GM19043 (cell line): ENCODE results near the gene ASPM.
"Not testable (repeated sequence)": the region's sequence is repeated elsewhere in the genome, so short reads cannot be mapped to it uniquely, and the experiment has no call there.

Experiments used
- ATAC-seq: cut with Tn5 transposase; IDR thresholded peaks from one replicate; pipeline ENCODE4 v1.9.1; 2021; ENCODE audit warnings: low read depth; ENCODE audit not compliant: unreplicated experiment

ASPM gene

GRCh38 chr1:197149340-197149739 is 2.9 kb upstream of the ASPM start:
- ATAC-seq: no peak

DNA sequence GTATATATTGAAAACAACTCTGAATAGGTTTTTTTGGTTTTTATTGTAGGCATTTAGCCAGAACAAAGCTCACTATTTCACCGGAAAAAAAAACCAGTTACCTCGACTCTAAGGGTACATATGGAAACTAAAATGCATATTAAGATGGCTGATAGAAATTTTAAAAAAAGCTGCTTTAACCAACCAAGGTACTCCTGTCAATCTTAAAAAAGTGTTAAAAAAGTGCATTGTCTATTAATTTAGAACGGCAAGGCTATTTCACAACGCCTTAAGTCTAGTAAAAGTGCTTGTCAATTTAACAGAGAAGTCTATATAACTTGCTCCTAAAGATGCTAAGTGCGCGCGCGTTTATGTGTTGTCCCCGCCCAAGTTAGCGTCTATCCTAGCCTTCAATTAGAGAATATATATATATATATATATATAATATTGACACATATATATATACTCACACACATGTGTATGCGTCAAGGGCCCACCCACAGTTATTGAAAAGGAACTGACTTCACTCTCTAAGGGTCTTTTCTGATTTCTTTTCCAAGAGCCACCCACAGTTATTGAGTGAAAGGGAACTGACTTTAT is 934 bp downstream of the ASPM start:
- no peak for ATAC-seq

- no peak for ATAC-seq
Measured at GRCh38 chr1:197144570-197145325, 1.7 kb downstream of the ASPM start.

- ATAC-seq: no peak
Measured at GRCh38 chr1:197143276-197143675, 3.2 kb downstream of the ASPM start.

- ATAC-seq: no peak
Measured at GRCh38 chr1:197141575-197141974, 4.9 kb downstream of the ASPM start.

- ATAC-seq: no peak
Measured at GRCh38 chr1:197140121-197140520, 6.3 kb downstream of the ASPM start.

DNA sequence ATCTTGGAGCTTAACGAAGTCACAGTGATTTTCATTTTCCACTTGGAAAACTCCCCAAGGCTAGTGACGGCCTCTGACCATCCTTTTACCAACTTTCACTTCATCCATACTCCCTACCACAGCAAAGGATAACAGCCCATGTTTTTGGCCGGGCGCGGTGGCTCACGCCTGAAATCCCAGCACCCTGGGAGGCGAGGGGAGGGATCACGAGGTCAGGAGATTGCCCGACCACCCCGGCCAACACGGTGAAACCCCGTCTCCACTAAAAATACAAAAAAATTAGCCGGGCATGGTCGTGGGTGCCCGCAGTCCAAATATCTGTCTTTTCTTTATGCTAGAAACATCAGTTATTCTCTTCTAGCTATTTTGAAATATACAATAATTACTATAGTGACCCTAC is 7.3 kb downstream of the ASPM start:
- ATAC-seq: no peak

GRCh38 chr1:197137322-197137721 is 9.1 kb downstream of the ASPM start:
- ATAC-seq: no peak

- ATAC-seq: no peak
Measured at GRCh38 chr1:197130677-197131304, 15.7 kb downstream of the ASPM start.

- no peak for ATAC-seq
Measured at GRCh38 chr1:197129698-197130097, 16.8 kb downstream of the ASPM start.

DNA sequence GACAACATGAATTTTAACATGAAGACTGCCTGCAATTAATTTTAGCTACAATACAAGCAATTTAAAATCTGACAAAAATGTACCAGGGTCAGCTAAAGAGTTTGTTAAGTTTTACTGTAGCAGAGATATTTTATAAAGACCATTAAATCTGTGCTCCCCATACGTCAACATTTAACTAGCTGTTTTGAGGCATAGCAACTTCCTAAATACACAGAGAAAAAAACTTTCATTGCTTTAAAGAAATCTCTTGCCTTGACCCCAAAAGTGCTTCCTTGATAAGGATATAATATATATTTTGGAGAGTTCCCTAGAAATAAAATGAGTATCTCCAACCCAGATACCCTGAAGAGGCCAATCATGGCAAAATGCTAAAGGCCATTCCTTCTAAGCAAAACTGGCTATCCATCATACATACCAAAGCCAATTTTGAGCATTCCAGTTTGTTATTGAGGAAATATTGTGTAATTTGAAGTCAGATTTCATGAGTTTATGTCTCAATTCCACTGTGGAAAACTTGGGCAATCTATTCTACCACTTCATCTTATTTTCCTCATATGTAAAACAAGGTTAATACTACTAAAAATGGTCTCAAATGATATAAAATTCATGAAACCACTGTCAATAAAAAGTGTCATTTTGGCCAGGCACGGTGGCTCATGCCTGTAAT is 19.1 kb downstream of the ASPM start:
- ATAC-seq: no peak

DNA sequence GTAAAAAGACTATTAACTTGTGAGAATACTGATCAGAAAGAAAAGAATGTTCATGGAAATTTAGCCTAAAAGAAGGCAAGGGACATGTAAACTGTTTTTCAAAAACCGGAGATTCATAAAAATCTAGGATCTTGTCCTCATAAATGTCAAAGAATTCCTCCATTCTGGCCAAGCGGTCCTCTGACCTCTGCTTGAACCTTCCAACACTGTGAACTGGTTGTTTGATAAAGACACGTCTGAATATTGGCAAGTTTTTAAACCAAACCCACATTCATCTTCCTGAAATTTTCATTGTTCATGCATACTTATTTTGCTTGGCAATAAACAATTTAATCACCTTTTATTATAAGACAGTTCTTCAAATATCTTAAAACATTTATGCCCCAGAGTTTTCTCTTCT is 19.8 kb downstream of the ASPM start:
- no peak for ATAC-seq

GRCh38 chr1:197124376-197124775 is 22.1 kb downstream of the ASPM start:
- no peak for ATAC-seq

- no peak for ATAC-seq
Measured at GRCh38 chr1:197116156-197116555, 30.3 kb downstream of the ASPM start.

DNA sequence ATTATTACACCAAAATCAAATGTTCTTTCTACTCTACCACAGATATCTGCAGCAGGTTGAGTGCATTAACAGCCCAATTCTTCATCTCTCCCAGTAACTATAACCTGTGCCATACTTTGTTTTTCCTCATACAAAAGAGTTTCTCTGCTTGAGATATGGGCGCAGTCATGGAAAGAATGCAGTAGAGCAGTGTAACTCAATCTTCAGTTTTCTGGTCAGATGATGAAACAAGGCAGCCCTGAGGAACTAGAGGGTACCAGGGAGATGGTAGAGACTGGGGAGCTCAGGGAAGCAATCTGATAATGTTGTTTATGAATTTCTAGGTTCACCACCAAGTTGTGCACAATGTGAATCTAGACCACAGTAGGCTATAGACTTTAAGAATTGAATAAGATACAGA is 39.6 kb downstream of the ASPM start:
- no peak for ATAC-seq

DNA sequence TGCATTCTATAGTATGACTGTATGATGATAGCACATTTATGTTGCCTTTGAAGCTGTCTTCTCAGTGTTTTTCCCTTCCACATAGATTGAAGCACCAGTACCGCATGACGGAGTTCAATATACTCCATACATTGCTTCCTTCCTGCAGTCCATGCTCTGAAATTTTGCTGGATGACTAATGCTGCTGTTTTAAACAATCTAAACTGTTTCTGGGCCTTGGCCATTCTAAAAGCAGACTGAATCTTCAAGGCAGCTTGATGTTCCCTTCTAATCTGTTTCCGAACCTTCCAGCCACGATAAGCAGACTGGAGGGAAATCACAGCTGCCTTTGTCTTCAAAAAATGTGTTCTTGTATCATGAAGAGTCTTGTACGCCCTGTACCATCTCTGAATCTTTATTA is 43.2 kb downstream of the ASPM start:
- no peak for ATAC-seq

GRCh38 chr1:197101978-197102377 is 44.5 kb downstream of the ASPM start:
- no peak for ATAC-seq

DNA sequence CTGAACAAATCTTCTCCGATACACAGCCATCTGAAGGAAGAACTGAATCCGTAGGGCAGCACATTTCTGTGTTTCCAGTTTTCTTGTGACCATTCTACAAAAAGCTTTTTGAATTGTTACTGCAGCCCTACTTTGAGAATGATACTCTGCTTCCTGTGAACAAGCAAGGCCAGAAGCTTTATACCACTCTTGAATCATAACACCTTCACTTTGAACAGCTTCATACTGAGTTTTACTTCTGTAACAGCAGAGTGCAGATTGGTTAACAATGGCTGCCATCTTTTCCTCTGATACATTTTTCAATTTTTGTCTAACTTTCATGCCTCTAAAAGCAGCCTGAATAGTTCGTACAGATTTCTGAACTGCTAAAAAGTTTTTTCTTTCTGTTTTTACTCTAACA is 45.8 kb downstream of the ASPM start:
- ATAC-seq: no peak

DNA sequence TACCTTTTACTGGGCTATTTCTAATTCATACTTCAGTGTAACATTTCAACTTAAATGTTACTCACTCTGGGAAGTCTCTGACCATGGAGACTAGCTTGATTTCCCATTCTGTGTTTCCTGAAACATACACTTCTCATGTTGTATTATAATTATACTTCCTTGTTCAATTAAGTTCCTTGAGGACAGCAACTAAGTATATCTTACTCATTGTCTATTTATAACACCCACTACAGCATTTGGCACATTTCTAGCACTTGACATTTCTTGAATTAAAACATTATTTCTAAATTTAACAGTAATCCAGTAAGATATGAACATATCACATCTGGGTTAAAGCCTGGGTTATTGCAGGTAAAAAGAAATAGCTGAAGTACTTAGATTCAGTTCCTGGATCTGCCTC is 47.0 kb downstream of the ASPM start:
- no peak for ATAC-seq

GRCh38 chr1:197096971-197097370 is 49.5 kb downstream of the ASPM start:
- ATAC-seq: not testable (repeated sequence)

DNA sequence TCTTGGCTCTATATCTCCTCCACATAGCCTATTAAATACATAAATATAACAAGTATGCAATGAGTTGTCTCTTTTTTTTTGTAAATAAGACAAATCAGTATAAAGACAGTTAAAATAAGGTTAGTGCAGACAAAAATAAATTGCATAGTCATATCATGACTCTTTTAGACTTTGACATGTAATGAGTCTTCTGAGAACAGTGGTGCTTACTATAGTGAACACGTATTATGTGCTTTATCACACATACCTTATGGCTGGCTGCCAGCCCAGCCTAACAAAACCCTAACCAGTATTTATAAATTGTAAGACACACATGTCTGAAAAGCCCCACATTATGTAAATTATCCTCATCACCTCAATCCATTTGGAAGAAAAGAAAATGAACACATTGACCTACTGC is 50.3 kb downstream of the ASPM start:
- ATAC-seq: no peak
